ENCODE measurements around the gene TP53TG5. TPM values are rescaled to one million over a fixed set of nuclear protein-coding genes. Genes with fewer than 3 reads are reported as not detected.

Gene TP53TG5
- total RNA-seq, 2 experiments from 2014 or later = 0.40 to 0.80 TPM

DNA sequence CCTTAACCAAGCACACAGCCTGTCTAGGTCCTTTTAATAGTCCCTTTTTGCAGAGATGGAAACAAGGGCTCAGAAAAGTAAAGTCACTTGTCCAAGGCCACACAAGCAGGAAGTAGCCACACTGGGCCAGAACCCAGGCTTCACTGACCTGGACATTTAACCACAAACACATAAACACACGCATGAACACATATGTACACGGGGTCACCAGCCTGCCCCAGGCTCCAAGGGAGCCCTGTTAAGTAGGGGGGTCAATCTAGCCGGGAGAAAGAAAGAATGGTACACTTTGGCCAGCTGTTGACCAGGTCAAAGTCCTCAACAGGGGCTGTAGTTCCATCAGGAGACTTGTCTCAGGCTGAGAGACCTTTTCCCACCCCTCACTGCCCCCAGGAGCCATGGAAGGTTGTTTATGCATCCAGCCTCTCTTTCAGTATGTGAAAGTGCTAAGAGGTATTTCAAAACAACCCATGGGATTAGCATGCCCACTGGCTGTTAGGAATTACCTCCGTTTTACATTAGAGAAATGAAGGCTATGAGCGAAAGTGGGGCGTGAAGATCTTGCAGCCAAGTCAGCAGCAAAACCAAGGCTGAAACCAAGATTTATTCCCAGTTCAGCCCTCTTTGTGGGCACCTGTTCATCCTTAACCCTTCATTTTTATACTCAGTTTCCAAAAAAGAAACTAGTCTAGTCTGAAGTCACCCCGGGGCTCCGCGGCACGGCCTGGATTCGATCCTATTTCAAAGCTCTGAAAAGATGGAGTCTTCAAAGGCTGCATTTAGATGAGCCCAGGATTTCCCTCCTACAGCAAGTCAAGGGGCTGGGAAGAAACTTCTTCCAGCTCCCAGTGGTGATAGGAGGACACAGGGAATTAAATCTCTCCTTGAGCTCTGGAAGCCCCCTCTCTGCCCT lies 39.7 kb downstream of the TP53TG5 start:
- intact Hi-C loops (cut with DNase I, micrococcal nuclease) = no loop called here
- peaks cover 11% of the 10 kb centered on the region for H3K36me3 Mint-ChIP-seq (ENCODE audit: low read depth)
- no peak for ATAC-seq
- H3K4me1 Mint-ChIP-seq = no peaks in the 10 kb centered on the region
- H3K4me3 Mint-ChIP-seq = no peak overlapping the region
- H3K9me3 Mint-ChIP-seq (ENCODE audit: low read depth) = no peaks in the 10 kb centered on the region
- H3K27ac Mint-ChIP-seq = no peak overlapping the region
- H3K27me3 Mint-ChIP-seq = no peaks in the 10 kb centered on the region
- no peak for DNase-seq
- ChIA-PET CTCF (interaction anchor here (0.6 to 0.8 kb wide), 4 partner anchors 21 to 126 kb away, joined by 3 read pairs; no protein-coding TSS in a partner anchor), POLR2A (interaction anchor here (0.5 to 0.7 kb wide), 2 partner anchors 73 to 1010 kb away, joined by 3 read pairs; no protein-coding TSS in a partner anchor)

DNA sequence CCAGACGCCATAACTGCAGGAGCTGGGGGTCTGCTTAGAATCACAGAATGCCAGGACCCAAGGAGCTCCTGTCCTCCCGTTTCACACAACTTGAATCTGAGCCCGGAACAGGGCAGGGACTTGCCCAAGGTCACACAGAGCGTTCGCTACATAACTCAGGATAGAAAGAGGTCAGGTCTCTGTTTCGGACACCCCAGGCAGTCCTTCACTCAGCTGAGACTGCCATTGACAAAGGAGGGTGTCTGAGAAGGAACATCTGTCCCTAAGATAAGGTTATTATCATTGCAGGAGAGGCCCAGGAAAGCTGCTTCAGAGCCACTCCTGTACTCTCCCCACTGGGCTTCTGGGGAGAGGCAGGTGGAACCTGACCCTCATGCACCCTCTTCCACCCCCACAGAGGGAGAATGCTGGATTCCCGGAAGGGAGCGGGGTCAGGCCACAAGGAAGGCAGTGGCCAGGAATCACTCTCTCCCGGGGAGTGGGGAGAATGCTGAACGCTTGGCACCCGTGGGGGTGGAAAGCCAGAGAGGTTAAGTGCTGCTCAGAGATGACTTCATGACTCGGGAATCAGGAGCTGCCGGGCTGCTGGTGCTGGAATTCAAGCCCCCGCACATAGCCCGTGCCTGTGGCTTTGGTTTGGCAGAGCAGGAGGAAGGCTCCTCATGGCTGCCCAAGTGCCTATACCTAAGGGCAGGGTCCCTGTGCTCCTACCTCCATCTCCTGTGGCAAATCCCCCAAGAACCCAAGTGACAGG lies 40.6 kb downstream of the TP53TG5 start:
- no peaks in the 10 kb centered on the region for H3K4me1 Mint-ChIP-seq
- ChIA-PET CTCF (interaction anchor here (0.8 kb wide), 1 partner anchor 100 kb away, joined by 3 read pairs; no protein-coding TSS in a partner anchor), POLR2A (interaction anchor here (0.5 kb wide), 1 partner anchor 73 kb away, joined by 3 read pairs; no protein-coding TSS in a partner anchor)
- H3K27ac Mint-ChIP-seq = no peak overlapping the region
- H3K36me3 Mint-ChIP-seq (ENCODE audit: low read depth) = peaks cover 12% of the 10 kb centered on the region
- DNase-seq (no peak), ATAC-seq (no peak)
- H3K4me3 Mint-ChIP-seq = no peak overlapping the region
- intact Hi-C loops (cut with DNase I, micrococcal nuclease) = no loop called here
- H3K9me3 Mint-ChIP-seq (ENCODE audit: low read depth) = no peaks in the 10 kb centered on the region
- no peaks in the 10 kb centered on the region for H3K27me3 Mint-ChIP-seq

GRCh38 chr20:45336530-45337366 lies 41.4 kb downstream of the TP53TG5 start:
- Mint-ChIP-seq H3K36me3 (ENCODE audit: low read depth) (peaks cover 12% of the 10 kb centered on the region), H3K4me1 (no peaks in the 10 kb centered on the region), H3K27ac (no peak overlapping the region), H3K9me3 (ENCODE audit: low read depth) (no peaks in the 10 kb centered on the region), H3K27me3 (no peaks in the 10 kb centered on the region), H3K4me3 (no peak overlapping the region)
- DNase-seq = no peak
- ChIA-PET POLR2A (no interaction called here), CTCF (interaction anchor here (0.7 to 1.8 kb wide), 4 partner anchors 14 to 100 kb away, joined by 3 to 4 read pairs (median 4); no protein-coding TSS in a partner anchor)
- intact Hi-C loops (cut with DNase I, micrococcal nuclease) = no loop called here
- ATAC-seq = no peak

GRCh38 chr20:45330476-45330875 lies 47.6 kb downstream of the TP53TG5 start:
- no peaks in the 10 kb centered on the region for H3K27me3 Mint-ChIP-seq
- no peak overlapping the region for H3K4me3 Mint-ChIP-seq
- H3K36me3 Mint-ChIP-seq (ENCODE audit: low read depth) = peaks cover 32% of the 10 kb centered on the region
- CTCF ChIA-PET = no interaction called here
- DNase-seq = no peak
- POLR2A ChIA-PET = no interaction called here
- no peaks in the 10 kb centered on the region for H3K4me1 Mint-ChIP-seq
- intact Hi-C loops (cut with DNase I, micrococcal nuclease) = no loop called here
- no peaks in the 10 kb centered on the region for H3K9me3 Mint-ChIP-seq (ENCODE audit: low read depth)
- no peak overlapping the region for H3K27ac Mint-ChIP-seq
- ATAC-seq = no peak

- Mint-ChIP-seq H3K27me3 (no peaks in the 10 kb centered on the region), H3K4me1 (no peaks in the 10 kb centered on the region), H3K9me3 (ENCODE audit: low read depth) (no peaks in the 10 kb centered on the region), H3K4me3 (no peak overlapping the region), H3K27ac (no peak overlapping the region), H3K36me3 (ENCODE audit: low read depth) (peaks cover 34% of the 10 kb centered on the region)
- CTCF ChIA-PET = no interaction called here
- intact Hi-C loops (cut with DNase I, micrococcal nuclease) = no loop called here
- POLR2A ChIA-PET = no interaction called here
- ATAC-seq = no peak
- DNase-seq = no peak
Measured at GRCh38 chr20:45329497-45330319, 48.4 kb downstream of the TP53TG5 start.

GRCh38 chr20:45328451-45328850 lies 49.7 kb downstream of the TP53TG5 start:
- Mint-ChIP-seq H3K4me3 (no peak overlapping the region), H3K4me1 (no peaks in the 10 kb centered on the region), H3K36me3 (ENCODE audit: low read depth) (peaks cover 34% of the 10 kb centered on the region), H3K27ac (no peak overlapping the region), H3K27me3 (no peaks in the 10 kb centered on the region), H3K9me3 (ENCODE audit: low read depth) (no peaks in the 10 kb centered on the region)
- ATAC-seq (no peak), DNase-seq (no peak)
- intact Hi-C loops (cut with DNase I, micrococcal nuclease) = no loop called here
- ChIA-PET POLR2A (no interaction called here), CTCF (interaction anchor here (0.6 to 1.1 kb wide), 2 partner anchors 27 to 34 kb away, joined by 3 read pairs; no protein-coding TSS in a partner anchor)

DNA sequence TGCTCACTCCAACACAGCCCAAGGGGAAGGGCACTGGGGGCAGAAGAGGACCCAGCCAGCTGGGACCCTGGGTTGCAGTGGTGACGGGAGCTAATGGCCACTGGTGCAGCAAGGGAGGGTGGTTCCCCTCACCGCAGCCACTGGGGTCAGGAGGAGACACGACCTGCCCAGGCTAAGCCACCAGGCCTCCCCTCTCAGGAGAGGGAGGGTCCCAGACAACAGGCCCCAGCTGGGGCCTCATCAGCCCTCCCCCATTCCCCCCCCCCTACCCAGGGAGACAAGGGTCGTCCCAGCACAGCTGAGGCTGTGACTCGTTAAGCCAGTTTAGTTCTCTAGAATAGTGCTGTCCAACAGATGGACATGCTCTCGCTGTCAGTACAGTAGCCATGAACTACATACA lies 52.8 kb downstream of the TP53TG5 start:
- Mint-ChIP-seq H3K27me3 (no peaks in the 10 kb centered on the region), H3K4me3 (no peak overlapping the region)
- CTCF ChIA-PET = interaction anchor here (2.0 kb wide), 1 partner anchor 38 kb away, joined by 5 read pairs; the partner anchor contains the start of gene SYS1

DNA sequence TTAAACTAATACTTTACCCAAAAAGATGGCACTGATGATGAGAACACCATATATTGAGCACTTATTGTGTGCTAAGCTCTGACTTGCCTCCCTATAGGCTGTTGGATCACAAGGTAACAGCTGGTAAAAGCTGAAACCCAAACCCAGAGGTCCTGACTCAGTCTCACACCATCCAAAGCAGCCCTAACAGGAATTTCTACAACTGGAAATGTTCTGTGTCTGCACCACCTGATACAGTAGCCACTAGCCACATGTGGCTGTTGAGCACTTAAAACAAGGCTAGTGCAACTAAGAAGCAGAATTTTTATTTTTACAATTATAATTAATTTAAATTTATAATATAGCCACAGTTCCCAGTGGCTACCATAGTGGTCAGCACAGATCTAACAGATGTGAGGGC lies 54.4 kb downstream of the TP53TG5 start:
- no peak for DNase-seq
- H3K4me3 Mint-ChIP-seq = no peak overlapping the region
- H3K27ac Mint-ChIP-seq = no peak overlapping the region
- CTCF ChIA-PET = interaction anchor here (1.0 to 3.3 kb wide), 7 partner anchors 10 to 133 kb away, joined by 3 to 16 read pairs (median 3); partner anchors contain the start of gene SYS1
- no peak for ATAC-seq
- intact Hi-C loops (cut with DNase I, micrococcal nuclease) = no loop called here
- H3K9me3 Mint-ChIP-seq (ENCODE audit: low read depth) = no peaks in the 10 kb centered on the region
- POLR2A ChIA-PET = no interaction called here
- peaks cover 16% of the 10 kb centered on the region for H3K4me1 Mint-ChIP-seq
- H3K27me3 Mint-ChIP-seq = no peaks in the 10 kb centered on the region
- peaks cover 13% of the 10 kb centered on the region for H3K36me3 Mint-ChIP-seq (ENCODE audit: low read depth)

More for the DNA sequence above, 52.8 kb downstream of the TP53TG5 start:
- Mint-ChIP-seq H3K4me1 (peaks cover 8% of the 10 kb centered on the region), H3K9me3 (ENCODE audit: low read depth) (no peaks in the 10 kb centered on the region), H3K36me3 (ENCODE audit: low read depth) (peaks cover 24% of the 10 kb centered on the region), H3K27ac (no peak overlapping the region)
- ATAC-seq (no peak), DNase-seq (no peak)
- intact Hi-C loops (cut with DNase I, micrococcal nuclease) = no loop called here
- POLR2A ChIA-PET = no interaction called here

GRCh38 chr20:45322952-45323383 lies 55.2 kb downstream of the TP53TG5 start:
- no peak overlapping the region for H3K27ac Mint-ChIP-seq
- H3K27me3 Mint-ChIP-seq = no peaks in the 10 kb centered on the region
- POLR2A ChIA-PET = interaction anchor here (0.6 to 1.1 kb wide), 2 partner anchors 24 to 36 kb away, joined by 3 to 6 read pairs; no protein-coding TSS in a partner anchor
- H3K36me3 Mint-ChIP-seq (ENCODE audit: low read depth) = peaks cover 7% of the 10 kb centered on the region
- H3K9me3 Mint-ChIP-seq (ENCODE audit: low read depth) = no peaks in the 10 kb centered on the region
- intact Hi-C loops (cut with DNase I, micrococcal nuclease) = no loop called here
- no peak for DNase-seq
- no peak overlapping the region for H3K4me3 Mint-ChIP-seq
- peaks cover 24% of the 10 kb centered on the region for H3K4me1 Mint-ChIP-seq
- no peak for ATAC-seq
- CTCF ChIA-PET = interaction anchor here (0.6 to 3.3 kb wide), 13 partner anchors 9 to 457 kb away, joined by 3 to 16 read pairs (median 3); partner anchors contain the start of gene SYS1

Data from activated CD4-positive, alpha-beta T cell treated with anti-CD3 and anti-CD28 coated beads for 36 hours (primary cell).